Lower leg skin (tissue), 4 donors: ENCODE data around the gene CTBP2. TPM values are rescaled to one million over a fixed set of nuclear protein-coding genes. Genes with fewer than 3 reads are reported as not detected.

Experiments used
- DNase-seq, 2 donors: peaks; one replicate each; pipeline ENCODE4 v3.0.0-alpha.2; 2019; ENCODE audit warnings: low spot score in 2 of 2
- H3K4me3 ChIP-seq: fragments of 200-600 bp; sonication (generic); 2 replicates; pipeline ENCODE4 v1.5.1; 2017; ENCODE audit warnings: mild to moderate bottlenecking, low read depth; ENCODE audit not compliant: poor library complexity, severe bottlenecking
- CTCF ChIP-seq, 3 donors: fragments of 450-650 bp; IDR thresholded peaks; one replicate each; pipeline ENCODE4 v1.5.1; 2016; ENCODE audit warnings: antibody characterized with exemption in 3 of 3, mild to moderate bottlenecking in 3 of 3, moderate library complexity in 2 of 3
- POLR2A ChIP-seq, 2 donors: fragments of 450-650 bp; IDR thresholded peaks; one replicate each; pipeline ENCODE4 v1.6.1; 2016 to 2017; ENCODE audit warnings: antibody characterized with exemption in 2 of 2, mild to moderate bottlenecking in 1 of 2, moderate library complexity in 1 of 2
- WGBS, 2 donors: methylation state at CpG; one replicate each; pipeline ENCODE4 v1.1.5; 2018; 5-methylcytosine and 5-hydroxymethylcytosine counted together
- intact Hi-C: fragments of 100-400 bp; cut with DNase I; formaldehyde crosslinking; loops from one replicate; pipeline ENCODE4 v1.15.0; 2023; ENCODE audit warnings: low total_unique reads
- total RNA-seq, 4 donors: library from RNA; depleted of rRNA; stranded (reverse); fragments of >200 nt; gene quantifications; one replicate each; pipeline ENCODE4 v1.1.0, GENCODE V29; 2016

The CTBP2 gene
- total RNA-seq, 4 donors from 2014 or later = 30.3 to 39.5 (median 32.2) TPM

GRCh38 chr10:125066764-125067450 is 93.5 kb downstream of the CTBP2 start:
- TF ChIP-seq POLR2A (IDR thresholded peaks at IDR 0.05) = no peak
- no peak for TF ChIP-seq CTCF (IDR thresholded peaks at IDR 0.05)
- intact Hi-C loops = no loop called here
- WGBS, 2 donors = 79 to 86% methylated on average over 11 of the region's 11 CpGs
- DNase-seq = no peak
- no peak overlapping the region for H3K4me3 ChIP-seq

GRCh38 chr10:125064681-125065492 is 95.5 kb downstream of the CTBP2 start:
- DNase-seq = no peak
- intact Hi-C loops = no loop called here
- WGBS, 2 donors = 30 to 47% methylated on average over 8 of the region's 8 CpGs
- TF ChIP-seq POLR2A (IDR thresholded peaks at IDR 0.05) = no peak
- TF ChIP-seq CTCF (IDR thresholded peaks at IDR 0.05) = no peak
- H3K4me3 ChIP-seq = no peak overlapping the region

- DNase-seq = no peak
- TF ChIP-seq POLR2A (IDR thresholded peaks at IDR 0.05) (no peak), CTCF (IDR thresholded peaks at IDR 0.05) (no peak)
- 82 to 85% methylated on average over 23 of the region's 23 CpGs for WGBS, 2 donors
- no peak overlapping the region for H3K4me3 ChIP-seq
- intact Hi-C loops = no loop called here
Observed at GRCh38 chr10:125063256-125063925, 97.0 kb downstream of the CTBP2 start.

- TF ChIP-seq POLR2A (IDR thresholded peaks at IDR 0.05) (no peak), CTCF (IDR thresholded peaks at IDR 0.05) (no peak)
- 72 to 77% methylated on average over 9 of the region's 9 CpGs for WGBS, 2 donors
- no peak for DNase-seq
- intact Hi-C loops = no loop called here
- no peak overlapping the region for H3K4me3 ChIP-seq
Observed at GRCh38 chr10:125062914-125063230, 97.5 kb downstream of the CTBP2 start.

GRCh38 chr10:125062227-125062913 is 98.0 kb downstream of the CTBP2 start:
- intact Hi-C loops = no loop called here
- 84% methylated on average over 18 of the region's 18 CpGs for WGBS, 2 donors

More at GRCh38 chr10:125062227-125062913, 98.0 kb downstream of the CTBP2 start:
- no peak for DNase-seq
- H3K4me3 ChIP-seq = no peak overlapping the region
- TF ChIP-seq POLR2A (IDR thresholded peaks at IDR 0.05) (no peak), CTCF (IDR thresholded peaks at IDR 0.05) (no peak)
